H1 (cell line): ENCODE measurements around the gene PRXL2B. TPM values are rescaled to one million over a fixed set of nuclear protein-coding genes. Genes with fewer than 3 reads are reported as not detected.

Experiments
- CTCF ChIP-seq, 3 experiments: IDR thresholded peaks; 1 replicate in 2 of 3; 2 replicates in 1 of 3; pipeline versions ENCODE4 v1.5.1 to v1.6.1; 2011; ENCODE audit warnings: low read length in 3 of 3, mild to moderate bottlenecking in 3 of 3, inconsistent platforms in 2 of 3, low read depth in 1 of 3, moderate library complexity in 1 of 3; ENCODE audit not compliant: insufficient read depth in 1 of 3; ENCODE audit errors: control extremely low read depth in 1 of 3
- E2F6 ChIP-seq: IDR thresholded peaks from 2 replicates; pipeline ENCODE4 v1.6.1; 2012; ENCODE audit warnings: inconsistent platforms
- MAX ChIP-seq: IDR thresholded peaks from 2 replicates; pipeline ENCODE4 v1.6.1; 2012; ENCODE audit warnings: inconsistent platforms
- SP2 ChIP-seq: IDR thresholded peaks from 2 replicates; pipeline ENCODE4 v1.6.1; 2012; ENCODE audit warnings: mild to moderate bottlenecking, low read length, inconsistent platforms
- TBP ChIP-seq: IDR thresholded peaks from 2 replicates; pipeline ENCODE4 v1.6.1; 2011; ENCODE audit warnings: low read depth, low read length, improper control_type of control experiment
- polyA plus RNA-seq, 7 experiments: library from polyadenylated mRNA; depleted of rRNA in 3 of 7; stranded (reverse) in 5 of 7; unstranded in 2 of 7; fragments of >200 nt in 5 of 7; fragments of 200-250 nt in 2 of 7; gene quantifications; 1 replicate in 5 of 7; 2 replicates in 1 of 7; 4 replicates in 1 of 7; pipeline versions ENCODE4 v1.2.1 to v1.2.3, GENCODE V29; 2011 to 2013; ENCODE audit warnings: missing spikeins in 2 of 7, mixed read lengths in 2 of 7
- total RNA-seq: library from RNA; stranded (reverse); fragmentation: NEBNext Ultra II Directional; extraction: Animal tissue kit (Norgen Biotek cat#: 25700); gene quantifications from 2 replicates; pipeline ENCODE4 v1.2.1, GENCODE V29; 2021

The PRXL2B gene
- total and polyA plus RNA-seq, 2 of the 8 experiments (the other 6 are each of a cell fraction or from before 2014, with no cell fraction given): 35.3 to 46.0 TPM

GRCh38 chr1:2617971-2618470, 31.4 kb downstream of the PRXL2B start (continued):
- TF ChIP-seq E2F6 (no peak), MAX (no peak), CTCF (IDR thresholded peaks at IDR 0.05; ENCODE audit: control extremely low read depth in 1 of 3, insufficient read depth in 1 of 3, low read depth in 1 of 3, low read length in 3 of 3) (no peak), TBP (no peak), SP2 (no peak)
